RCC 7860 (cell line): ENCODE measurements around the gene PLD1.
"Not testable (repeated sequence)": the region's sequence is repeated elsewhere in the genome, so short reads cannot be mapped to it uniquely, and the experiment has no call there.

Experiments
- DNase-seq: peaks from one replicate; pipeline ENCODE4 v3.0.0-alpha.2; 2015; ENCODE audit warnings: low spot score
- FAIRE-seq: peaks from 2 replicates; lab custom pipeline; 2012; peaks lifted over from hg19 to GRCh38; lab: Jason Lieb, UNC

PLD1 gene

DNA sequence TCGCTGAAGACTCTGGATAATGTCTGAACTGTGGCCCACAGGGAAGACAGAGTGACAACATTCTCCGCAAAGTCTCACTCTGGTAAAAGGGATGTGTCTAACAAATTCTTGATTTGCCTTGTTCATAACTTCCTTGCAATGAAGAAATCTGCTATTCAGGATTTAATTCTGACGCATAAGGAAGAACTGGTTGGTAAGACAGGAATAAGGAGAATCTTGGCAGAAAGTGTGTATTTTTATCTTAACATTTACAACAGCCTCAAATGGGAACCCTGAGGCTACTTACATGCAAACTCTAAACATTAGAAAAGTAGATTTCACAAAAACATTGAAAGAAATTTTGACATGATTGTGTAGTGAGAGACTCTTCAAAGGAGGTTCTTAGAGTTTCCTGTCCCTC is 10.8 kb upstream of the PLD1 start:
- no peak for FAIRE-seq
- no peak for DNase-seq

DNA sequence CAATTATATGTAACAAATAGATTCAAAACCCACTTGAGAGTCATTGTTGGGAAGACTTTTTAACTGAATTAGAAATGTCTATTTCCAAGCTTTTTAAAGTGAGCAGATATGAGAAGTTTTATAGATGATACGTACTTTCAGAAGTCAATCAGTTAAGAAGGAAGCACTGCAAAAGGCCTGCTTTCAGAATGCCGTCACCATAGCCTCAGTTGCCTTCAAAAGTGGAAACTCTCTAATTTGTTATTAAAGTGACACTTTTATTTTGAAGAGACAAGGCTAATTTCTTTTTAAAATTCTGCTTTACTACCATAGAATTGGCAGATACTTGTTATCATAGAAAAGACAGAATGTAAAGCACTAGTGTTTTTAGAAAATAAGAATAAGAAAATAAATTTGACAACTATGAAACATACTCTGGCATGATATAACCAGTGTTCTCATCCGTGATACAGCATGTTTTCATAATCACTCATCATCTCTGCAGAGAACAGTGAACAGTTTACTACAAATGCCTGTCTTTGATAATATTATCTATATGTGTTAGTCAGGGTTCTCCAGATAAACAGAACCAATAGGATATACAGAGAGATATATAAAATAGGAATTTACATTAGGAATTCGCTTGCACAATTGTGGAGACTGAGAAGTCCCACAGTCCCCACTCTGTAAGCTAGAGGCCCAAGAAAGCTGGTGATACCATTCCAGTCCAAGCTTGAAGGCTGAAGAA is 7.0 kb upstream of the PLD1 start:
- no peak for FAIRE-seq
- no peak for DNase-seq

DNA sequence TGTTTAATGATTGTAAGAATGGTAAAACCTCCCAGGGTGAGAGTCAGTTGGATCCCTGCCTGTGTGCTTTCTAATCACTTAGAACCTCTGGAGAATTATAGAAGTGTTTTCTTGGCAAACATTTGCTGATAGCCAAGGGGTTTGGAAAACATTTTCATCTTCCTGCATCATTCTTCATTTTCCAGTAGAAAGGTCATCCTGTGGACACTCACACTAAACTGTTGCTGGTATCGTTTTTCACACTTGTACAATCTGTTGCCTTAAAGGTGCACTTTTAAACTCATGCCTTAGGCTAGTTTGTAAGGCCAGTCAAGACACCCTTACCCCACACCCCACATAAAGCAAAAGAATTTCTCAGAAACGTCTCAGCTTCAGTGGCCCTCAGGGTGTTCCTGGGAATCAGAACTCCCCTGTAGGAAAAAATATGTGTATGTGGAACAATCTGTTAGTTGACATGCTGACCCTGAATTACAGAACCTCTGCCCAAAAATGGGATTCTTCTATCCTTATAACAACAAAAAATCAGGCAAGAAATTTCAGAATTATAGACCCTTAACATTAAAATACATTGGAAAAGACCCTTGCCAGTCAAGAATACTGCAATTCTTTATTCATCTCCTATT is 5.8 kb upstream of the PLD1 start:
- no peak for FAIRE-seq
- DNase-seq = no peak

DNA sequence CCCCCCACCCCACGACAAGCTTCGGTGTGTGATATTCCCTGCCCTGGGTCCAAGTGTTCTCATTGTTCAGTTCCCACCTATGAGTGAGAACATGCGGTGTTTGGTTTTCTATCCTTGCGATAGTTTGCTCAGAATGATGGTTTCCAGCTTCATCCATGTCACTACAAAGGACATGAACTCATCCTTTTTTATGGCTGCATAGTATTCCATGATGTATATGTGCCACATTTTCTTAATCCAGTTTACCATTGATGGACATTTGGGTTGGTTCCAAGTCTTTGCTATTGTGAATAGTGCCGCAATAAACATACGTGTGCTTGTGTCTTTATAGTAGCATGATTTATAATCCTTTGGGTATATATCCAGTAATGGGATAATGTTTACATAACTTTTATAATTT is 4.4 kb upstream of the PLD1 start:
- not testable (repeated sequence) for FAIRE-seq

DNA sequence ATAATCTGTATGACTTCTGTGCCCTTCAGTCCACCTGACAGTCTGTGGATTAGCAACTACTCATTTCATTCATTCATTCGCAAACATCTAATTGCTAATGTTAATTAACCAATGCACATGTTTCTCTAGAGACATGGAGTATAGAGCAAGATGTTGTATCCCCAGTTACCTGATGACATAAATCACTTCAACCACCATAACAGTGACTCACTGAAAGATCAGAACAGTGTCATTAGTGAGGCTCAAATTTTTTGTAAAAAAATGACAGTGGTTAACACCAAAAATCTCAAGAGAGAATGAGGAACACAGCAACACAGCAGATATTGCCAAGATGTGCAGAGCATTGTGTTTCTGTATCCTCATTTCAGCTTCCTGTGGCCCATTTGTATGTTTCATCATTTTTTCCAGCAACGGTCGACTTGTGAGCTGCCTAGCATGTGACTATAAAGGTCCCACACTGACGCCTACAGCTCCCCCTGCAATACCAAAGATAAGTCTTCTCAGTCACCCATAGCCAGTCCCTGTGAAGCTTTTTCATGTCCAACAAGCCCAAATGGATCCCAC is 3.7 kb upstream of the PLD1 start:
- DNase-seq = peak; percentile 80
- peak; percentile 86 for FAIRE-seq

More for the DNA sequence above, 4.4 kb upstream of the PLD1 start:
- DNase-seq = not testable (repeated sequence)

DNA sequence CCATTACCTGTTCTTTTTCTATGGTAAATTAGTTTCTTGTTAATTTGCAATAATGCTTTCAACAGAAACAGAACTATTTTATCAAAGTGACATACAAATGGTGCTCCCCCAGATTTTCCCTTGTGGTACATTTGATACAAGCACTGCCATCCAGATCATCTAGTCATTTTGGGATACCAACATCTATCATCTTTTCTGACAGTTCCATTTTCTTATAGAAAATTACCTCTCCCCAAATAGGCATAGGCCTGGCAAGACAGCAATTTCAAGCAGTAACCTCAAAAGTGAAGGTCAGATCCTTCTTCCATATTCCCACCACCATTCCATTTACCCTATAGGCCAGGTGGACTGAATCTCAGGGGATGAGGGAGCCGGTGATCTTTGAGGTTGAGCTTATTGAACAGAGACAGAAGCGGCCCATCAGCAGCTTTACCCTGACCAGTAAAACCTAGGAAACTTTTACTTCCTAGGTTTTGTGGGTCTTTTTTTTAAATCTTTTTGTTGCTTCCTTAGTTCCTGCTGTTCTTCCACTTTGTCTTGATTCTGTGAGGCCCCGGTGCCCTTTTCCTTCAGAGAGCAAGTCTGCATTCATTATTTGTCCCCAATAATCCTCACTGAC is 3.1 kb upstream of the PLD1 start:
- FAIRE-seq (no peak), DNase-seq (no peak)

DNA sequence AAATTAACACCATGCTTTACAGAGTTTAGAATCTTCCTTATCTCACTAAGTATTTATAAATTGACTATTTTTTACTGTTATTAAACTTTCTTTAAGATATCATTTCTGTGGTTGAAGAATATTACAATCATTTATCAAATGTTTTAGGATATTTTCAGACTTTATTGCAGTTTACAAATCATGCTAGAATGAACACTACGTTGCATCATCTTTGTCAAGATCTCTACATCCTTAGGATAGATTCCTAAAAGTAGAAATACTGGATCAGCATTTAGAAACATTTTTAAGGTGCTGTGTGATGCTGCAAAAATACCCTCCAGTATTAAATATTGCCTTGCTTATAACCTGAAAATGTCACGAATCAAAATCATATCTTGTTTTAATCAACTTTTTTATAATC is 2.5 kb upstream of the PLD1 start:
- FAIRE-seq (no peak), DNase-seq (no peak)

DNA sequence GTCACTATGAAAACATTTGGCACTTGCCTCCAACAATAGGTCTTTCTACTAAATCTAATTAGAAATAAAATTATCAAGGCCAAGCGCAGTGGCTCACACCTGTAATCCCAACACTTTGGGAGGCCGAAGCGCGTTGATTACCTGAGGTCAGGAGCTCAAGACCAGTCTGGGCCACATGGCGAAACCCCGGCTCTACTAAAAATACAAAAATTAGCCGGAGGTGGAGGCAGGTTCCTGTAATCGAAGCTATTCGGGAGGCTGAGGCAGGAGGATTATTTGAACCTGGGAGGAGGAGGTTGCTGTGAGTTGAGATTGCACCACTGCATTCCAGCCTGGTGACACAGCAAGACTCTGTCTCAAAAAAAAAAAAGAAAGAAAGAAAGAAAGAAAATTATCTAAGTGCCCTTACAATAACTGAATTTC is 1.6 kb upstream of the PLD1 start:
- DNase-seq (peak; percentile 24), FAIRE-seq (no peak)

DNA sequence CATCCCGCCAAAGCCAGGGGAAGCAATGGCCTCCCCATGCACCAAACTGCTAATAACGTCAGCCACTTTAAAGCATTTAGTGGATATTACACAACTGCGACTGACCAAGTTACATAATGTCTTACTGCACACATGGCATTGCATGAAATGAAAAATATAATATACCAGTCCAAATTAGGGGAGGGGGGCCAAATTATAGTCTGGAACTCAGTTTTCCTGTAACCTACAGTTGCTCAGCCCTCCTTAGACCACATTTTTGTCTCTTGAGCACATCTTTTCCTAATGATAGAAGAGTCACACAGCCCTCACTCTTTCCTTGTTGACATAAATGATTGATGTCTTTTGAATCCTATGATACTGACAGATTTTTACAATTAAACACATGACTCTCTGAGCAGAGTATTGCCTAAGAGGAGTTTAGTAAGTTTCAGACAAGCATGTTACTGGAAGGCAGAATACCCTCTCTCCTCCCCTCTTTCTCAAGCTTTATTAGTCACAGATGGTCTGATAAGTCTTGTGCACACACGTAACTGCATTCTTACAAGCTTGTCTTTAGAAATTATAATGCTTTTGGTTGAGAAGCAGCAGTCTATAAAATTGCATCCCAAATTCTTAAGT is 1.1 kb upstream of the PLD1 start:
- FAIRE-seq = peak; percentile 54

DNA sequence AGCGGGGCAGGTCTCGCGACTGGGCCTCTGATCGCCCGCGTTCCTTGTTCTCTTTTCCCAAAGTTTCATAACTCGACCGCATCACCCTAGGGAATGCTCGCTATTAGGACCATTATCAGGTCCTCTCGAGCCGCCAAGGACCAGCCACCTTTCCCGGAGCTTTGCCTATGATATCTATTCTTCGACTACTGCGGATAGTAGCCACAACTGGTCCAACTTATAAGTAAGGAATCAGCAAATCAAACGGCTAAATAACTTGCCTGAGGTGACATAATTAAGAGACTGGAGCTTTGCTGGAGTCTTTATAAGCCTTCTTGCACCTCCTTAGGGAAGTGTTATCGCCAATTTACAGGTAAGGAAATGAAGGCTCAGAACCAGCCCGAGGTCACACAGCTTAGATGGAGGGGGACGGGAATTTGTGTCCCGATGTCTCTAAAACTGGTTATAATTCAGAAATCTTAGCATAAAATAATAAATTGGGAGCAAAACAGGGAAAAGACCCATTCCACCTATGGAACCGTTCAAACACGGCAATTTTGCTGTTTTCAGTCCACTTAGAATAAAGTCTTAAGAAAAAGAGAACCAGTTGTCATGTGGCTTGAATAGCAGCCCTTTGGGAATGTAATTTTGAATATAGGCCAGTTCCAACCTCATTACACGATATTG is 479 bp upstream of the PLD1 start:
- FAIRE-seq = no peak
- no peak for DNase-seq

More for the DNA sequence above, 1.1 kb upstream of the PLD1 start:
- peak; percentile 83 for DNase-seq

DNA sequence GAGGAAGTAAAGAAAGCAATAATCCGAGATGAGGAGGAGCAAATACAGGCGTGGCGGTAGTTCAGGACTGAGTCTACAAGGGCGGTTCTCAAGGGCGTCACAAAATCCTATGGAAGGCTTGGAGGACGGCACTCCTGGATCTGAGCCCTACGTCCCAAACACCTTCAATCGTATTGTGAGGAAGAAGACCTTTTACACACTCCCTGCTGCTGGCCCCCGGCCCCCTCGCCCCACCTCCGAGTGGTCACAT is 747 bp downstream of the PLD1 start:
- FAIRE-seq (no peak), DNase-seq (no peak)

DNA sequence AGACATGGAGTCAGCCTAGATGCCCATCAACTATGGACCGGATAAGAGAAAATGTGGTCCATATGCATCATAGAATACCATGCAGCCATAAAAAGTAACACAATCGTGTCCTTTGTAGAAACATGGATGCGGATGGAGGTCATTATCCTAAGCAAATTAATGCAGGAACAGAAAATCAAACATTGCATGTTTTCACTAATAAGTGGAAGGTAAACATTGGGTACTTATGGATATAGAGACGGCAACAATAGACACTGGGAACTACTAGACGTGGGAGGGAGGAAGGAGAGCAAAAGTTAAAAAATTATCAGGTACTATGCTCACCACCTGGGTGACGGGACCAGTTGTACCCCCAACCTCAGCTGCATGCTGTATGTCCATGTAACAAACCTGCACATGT is 2.5 kb downstream of the PLD1 start:
- FAIRE-seq = no peak
- DNase-seq = no peak

DNA sequence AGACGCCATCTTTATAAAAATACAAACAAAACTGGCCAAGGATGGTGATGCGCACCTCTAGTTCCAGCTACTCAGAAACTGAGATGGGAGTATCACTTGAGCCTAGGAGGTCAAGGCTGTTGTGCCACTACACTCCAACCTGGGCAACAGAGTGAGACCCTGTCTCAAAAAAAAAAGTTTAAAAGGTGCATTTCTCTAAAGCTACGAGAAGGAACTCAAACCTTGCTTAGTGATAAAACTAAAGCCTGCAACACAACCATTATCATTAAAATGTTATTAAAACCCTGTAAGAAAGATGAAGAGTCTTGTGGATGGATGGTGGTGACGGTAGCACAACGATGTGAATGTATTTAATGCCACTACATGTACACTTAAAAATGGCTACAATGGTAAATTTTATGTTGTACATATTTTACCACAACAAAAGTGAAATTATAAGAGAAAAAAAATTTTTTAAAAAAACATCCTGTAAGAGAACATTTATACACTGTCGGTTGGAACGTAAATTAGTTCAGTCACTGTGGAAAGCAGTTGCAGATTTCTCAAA is 3.1 kb downstream of the PLD1 start:
- FAIRE-seq = no peak

DNA sequence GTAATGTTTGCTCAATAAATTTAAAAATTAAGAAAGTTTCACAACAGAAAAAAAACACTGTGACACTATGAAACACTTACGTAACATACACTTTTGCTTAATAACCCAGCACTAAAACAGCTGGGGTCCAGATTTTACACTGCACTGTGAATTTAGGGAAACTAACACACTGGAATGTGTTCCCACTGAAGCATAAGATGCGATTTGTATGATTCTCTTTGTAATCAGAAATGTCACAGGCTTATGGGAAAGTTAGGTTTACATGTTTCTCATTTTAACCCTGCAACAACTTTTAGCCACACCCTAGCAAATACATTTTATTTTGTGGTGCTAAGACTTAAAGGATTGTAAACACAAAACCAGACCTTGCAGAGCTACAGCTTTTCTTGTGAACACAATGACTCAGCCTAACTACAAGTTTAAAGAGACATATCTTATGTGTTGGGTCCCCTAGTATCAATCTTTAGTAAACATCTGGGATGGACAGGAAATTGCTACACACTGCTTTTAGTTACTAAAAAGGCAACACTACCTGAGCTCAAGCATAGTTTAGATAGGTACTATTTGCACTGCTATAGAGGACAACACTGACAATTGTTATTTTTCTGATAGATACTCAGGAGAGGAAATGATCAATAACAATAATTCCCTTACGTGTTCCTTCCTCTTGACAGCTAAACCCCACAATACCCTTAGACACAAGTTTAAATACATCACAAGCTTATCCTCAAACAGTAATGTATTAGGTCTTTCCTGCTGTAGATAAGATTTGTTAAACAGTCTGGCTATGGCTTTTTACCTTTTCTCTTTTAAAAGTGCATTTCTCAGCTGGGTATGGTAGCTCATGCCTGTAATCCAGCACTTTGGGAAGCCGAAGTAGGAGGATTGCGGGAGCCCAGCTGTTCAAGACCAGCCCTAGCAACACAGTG is 3.8 kb downstream of the PLD1 start:
- DNase-seq (no peak), FAIRE-seq (no peak)

More for the DNA sequence above, 3.1 kb downstream of the PLD1 start:
- DNase-seq = no peak

DNA sequence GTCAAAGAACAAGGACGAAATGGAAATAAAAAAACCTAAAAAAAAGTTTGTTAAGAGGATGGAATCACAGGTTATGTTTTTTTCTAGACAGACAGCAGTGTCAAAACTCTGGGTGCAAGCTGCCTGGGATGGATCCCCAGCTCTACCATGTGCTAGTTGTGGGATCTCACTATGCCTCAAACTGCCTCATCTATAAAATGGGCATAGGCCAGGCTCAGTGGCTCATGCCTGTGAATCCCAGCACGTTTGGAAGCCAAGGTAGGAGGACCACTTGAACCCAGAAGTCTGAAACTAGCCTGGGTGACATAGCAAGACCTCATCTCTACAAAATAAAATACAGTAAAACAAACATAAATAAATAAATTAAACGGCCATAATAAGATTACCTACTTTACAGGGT is 4.6 kb downstream of the PLD1 start:
- DNase-seq (no peak), FAIRE-seq (no peak)

DNA sequence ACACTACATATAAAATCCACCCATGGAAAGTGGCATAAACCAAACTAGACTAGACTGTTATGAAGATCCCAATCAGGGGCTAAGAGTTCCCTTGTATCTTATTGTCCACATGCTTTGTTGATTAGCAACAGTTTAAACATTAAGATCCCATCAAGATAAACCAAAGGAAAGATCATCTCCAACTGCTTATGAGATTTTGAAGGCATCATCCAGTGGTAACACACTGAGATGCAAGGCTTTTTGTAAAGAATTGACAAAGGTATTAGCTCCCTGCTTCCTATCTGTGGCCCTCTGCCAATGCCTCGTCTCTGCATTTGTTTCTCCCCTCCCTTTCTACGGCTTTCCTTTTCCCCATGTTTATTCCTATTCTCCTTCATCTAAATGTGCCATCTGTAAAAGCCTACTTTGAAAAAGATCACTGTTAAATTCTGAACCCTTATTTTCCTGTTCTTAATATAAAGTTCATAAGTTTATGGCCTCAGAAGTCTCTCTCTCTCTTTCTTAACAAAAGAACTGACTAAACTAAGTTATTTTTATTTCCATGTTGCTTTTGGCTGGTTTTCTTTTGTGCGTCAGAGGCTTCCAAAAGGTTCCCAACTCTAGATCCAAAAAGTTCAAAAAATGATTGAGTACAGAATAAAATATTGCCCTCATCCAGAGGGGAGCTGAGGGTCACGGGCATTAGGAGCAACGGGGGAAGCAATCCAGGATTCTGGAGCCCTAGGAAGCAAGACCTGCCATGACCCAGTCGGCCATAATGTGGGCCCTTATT is 5.5 kb downstream of the PLD1 start:
- DNase-seq (no peak), FAIRE-seq (no peak)

DNA sequence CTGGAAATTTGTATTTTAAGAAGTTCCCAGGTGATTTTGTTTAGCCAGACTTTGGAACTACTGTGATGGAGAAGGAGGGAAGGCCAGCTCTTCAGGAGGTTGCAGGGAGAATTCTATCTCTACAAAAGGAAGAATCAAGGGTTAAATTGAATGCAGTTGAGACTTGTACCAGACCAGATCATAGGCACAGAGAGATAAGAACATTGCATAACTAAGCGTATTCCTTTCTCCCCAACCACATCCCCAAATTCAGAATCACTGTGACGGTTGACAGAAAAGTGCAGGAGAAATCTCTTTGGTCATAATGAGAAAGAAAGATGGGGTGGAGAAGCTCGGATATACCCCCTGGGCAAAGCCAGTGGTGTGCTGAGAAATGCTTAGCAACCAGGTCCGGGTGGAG is 7.2 kb downstream of the PLD1 start:
- FAIRE-seq = no peak
- no peak for DNase-seq

DNA sequence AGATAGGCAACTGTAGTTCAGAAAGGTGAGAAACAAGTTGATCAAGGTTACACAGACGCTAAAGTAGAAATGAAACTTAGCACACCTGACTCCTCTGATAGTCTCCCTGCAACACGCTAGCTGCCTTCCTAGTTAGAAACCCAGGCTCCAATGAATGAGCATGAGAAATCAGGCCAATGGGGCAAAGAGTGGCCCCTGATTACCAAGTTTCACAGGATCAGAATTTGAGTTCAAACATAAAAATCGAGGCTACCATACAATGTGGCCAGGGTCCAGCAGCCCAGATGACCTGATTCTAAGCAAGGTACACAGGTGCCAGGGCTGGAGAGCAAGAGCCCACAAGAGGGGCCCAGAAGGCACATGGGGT is 7.7 kb downstream of the PLD1 start:
- no peak for DNase-seq

More for the DNA sequence above, 7.7 kb downstream of the PLD1 start:
- FAIRE-seq = no peak
